GM21423 (cell line): ENCODE data around the gene MICAL2.

Experiments
- ATAC-seq: cut with Tn5 transposase; IDR thresholded peaks from one replicate; pipeline ENCODE4 v1.9.1; 2021; ENCODE audit warnings: mild to moderate bottlenecking, moderate library complexity; ENCODE audit not compliant: unreplicated experiment

Gene MICAL2, protein sequence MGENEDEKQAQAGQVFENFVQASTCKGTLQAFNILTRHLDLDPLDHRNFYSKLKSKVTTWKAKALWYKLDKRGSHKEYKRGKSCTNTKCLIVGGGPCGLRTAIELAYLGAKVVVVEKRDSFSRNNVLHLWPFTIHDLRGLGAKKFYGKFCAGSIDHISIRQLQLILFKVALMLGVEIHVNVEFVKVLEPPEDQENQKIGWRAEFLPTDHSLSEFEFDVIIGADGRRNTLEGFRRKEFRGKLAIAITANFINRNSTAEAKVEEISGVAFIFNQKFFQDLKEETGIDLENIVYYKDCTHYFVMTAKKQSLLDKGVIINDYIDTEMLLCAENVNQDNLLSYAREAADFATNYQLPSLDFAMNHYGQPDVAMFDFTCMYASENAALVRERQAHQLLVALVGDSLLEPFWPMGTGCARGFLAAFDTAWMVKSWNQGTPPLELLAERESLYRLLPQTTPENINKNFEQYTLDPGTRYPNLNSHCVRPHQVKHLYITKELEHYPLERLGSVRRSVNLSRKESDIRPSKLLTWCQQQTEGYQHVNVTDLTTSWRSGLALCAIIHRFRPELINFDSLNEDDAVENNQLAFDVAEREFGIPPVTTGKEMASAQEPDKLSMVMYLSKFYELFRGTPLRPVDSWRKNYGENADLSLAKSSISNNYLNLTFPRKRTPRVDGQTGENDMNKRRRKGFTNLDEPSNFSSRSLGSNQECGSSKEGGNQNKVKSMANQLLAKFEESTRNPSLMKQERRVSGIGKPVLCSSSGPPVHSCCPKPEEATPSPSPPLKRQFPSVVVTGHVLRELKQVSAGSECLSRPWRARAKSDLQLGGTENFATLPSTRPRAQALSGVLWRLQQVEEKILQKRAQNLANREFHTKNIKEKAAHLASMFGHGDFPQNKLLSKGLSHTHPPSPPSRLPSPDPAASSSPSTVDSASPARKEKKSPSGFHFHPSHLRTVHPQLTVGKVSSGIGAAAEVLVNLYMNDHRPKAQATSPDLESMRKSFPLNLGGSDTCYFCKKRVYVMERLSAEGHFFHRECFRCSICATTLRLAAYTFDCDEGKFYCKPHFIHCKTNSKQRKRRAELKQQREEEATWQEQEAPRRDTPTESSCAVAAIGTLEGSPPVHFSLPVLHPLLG

GRCh38 chr11:12110201-12110713 lies at the start of gene MICAL2:
MICAL2 (plus strand) TSS chr11:12110590; CDS start chr11:12162156, 51,566 bp downstream.
- ATAC-seq: peak; percentile 98

GRCh38 chr11:12061851-12062560 lies 48.4 kb upstream of the MICAL2 start:
- no peak for ATAC-seq

GRCh38 chr11:12063251-12063650 lies 47.1 kb upstream of the MICAL2 start:
- no peak for ATAC-seq

GRCh38 chr11:12064136-12064953 lies 46.0 kb upstream of the MICAL2 start:
- no peak for ATAC-seq

DNA sequence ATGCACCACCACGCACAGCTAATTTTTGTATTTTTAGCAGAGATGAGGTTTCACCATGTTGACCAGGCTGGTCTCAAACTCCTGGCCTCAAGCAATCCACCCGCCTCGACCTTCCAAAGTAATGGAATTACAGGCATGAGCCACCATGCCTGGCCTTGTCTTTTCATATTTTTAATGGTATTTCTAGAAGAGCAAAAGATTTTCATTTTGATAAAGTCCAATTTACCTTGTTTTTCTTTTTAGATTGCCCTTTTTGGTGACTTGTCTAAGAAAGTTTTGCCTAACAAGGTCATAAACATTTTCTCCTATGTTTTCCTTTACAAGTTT lies 45.5 kb upstream of the MICAL2 start:
- ATAC-seq: no peak

GRCh38 chr11:12066056-12066798 lies 44.2 kb upstream of the MICAL2 start:
- ATAC-seq: no peak

- no peak for ATAC-seq
Observed at GRCh38 chr11:12066799-12067508, 43.4 kb upstream of the MICAL2 start.

- ATAC-seq: no peak
Observed at GRCh38 chr11:12067796-12068357, 42.5 kb upstream of the MICAL2 start.

DNA sequence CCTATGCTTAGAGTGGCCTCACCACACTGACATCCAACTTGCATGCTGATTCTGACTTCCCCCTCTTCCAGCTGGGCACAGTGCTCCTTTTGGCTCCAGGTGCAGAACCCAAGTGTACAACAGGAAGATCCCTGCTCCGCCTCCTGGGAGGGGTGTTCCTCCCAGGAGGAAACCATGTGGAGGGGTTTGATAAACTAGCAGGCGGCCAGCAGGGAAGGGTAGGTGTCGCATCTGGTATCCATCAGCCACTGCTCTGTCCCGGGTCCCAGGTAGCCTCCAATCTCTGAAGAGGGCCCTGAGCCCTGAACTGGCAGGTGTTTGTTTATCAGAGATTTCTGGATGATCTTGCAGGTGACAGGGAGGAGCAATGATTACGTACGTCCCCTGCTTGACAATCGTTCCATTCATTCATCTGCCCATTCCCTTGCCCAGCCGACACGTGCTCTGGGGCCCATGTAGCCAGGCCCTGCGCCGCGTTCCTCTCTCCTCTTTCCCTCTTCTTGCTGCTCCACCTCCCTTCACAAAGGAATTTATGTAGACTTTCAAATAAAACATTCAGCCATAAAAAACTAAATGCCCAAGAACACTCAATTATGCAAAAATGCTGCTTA lies 41.2 kb upstream of the MICAL2 start:
- ATAC-seq: no peak

GRCh38 chr11:12070446-12071267 lies 39.7 kb upstream of the MICAL2 start:
- ATAC-seq: no peak

DNA sequence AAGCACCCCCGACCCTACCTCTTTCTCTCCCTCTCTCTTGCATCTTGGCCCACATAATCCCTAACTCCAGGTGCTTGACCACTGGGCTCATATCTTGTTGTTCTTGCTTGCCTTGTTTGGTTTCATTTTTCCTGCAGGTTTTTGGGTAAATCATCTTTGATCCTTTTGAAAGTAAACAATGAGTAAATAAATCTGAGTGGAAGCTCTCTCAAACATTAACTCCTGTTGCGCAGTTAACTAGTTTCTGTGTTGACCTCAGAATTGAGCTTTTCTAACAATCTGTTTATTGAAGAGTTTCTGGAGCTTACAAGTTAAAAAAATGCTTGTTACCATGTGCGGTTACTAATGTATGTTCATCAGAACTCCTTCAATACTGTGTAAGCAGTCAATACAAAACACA lies 38.8 kb upstream of the MICAL2 start:
- ATAC-seq: no peak

GRCh38 chr11:12073436-12073835 lies 37.0 kb upstream of the MICAL2 start:
- no peak for ATAC-seq

- ATAC-seq: no peak
Observed at GRCh38 chr11:12073886-12074285, 36.5 kb upstream of the MICAL2 start.

DNA sequence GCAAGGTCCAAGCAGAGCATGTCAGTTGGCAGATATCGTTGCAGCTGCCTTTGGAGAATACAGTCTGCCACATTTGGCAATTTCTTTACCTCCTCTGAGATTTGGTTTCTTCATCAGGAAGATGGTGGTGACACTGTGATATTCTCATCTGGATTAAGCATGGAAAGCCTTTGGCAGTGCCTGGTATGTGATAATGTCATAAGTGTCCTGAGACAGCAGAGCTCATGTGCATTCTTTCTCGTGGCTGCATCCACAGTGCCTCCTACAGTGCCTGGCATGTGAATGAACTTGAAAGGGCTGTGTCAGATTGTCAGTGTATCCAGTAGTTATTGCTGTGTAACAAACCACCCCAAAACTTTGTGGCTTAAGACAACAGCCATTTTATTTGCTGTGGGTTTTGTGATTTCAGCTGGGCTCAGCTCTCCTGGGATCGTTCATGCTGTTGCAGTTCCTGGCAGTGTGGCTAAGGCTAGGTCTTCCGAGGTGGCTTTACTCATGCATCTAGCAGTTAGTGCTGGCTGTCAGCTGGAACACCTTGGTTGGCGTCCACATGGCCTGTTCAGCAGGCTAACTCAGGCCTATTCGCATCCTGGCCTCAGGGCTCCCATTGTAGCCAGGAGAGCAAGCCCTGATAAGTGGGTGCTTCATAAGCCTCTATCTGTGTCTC lies 35.7 kb upstream of the MICAL2 start:
- ATAC-seq: no peak

GRCh38 chr11:12075291-12075690 lies 35.1 kb upstream of the MICAL2 start:
- ATAC-seq: no peak
